K562 (cell line): ENCODE results near the gene PLEKHA6.

Experiments
- BRF2 ChIP-seq: IDR thresholded peaks from 3 replicates; pipeline ENCODE4 v1.6.1; 2011; ENCODE audit warnings: borderline replicate concordance, mild to moderate bottlenecking; ENCODE audit not compliant: insufficient read length, insufficient read depth
- CBX5 ChIP-seq: IDR thresholded peaks from 2 replicates; pipeline ENCODE4 v1.6.1; 2014; ENCODE audit warnings: low read depth, borderline replicate concordance
- CCAR2 ChIP-seq: fragments of 200-400 bp; formaldehyde crosslinking; IDR thresholded peaks from 2 replicates; pipeline ENCODE4 v1.6.1; 2017; ENCODE audit warnings: mild to moderate bottlenecking, low read depth, low read length
- CTCF ChIP-seq, 3 experiments: IDR thresholded peaks in 2 of 3; conservative IDR thresholded peaks in 1 of 3; 2 replicates each; pipeline ENCODE4 v1.5.1; 2011 to 2012; ENCODE audit warnings: low read length in 3 of 3, mild to moderate bottlenecking in 3 of 3, control low read depth in 2 of 3, improper control_type of control experiment in 1 of 3, inconsistent platforms in 1 of 3, low read depth in 1 of 3, mixed read lengths in 1 of 3, moderate library complexity in 1 of 3; ENCODE audit not compliant: insufficient read depth in 2 of 3
- FOXA3 ChIP-seq, 2 experiments: fragments of 450-650 bp in 1 of 2; sonication (generic) in 1 of 2; formaldehyde crosslinking; IDR thresholded peaks in 1 of 2; conservative IDR thresholded peaks in 1 of 2; 2 replicates each; pipeline versions ENCODE4 v1.4.0 to v1.8.0; 2020 to 2022; ENCODE audit warnings: mild to moderate bottlenecking in 2 of 2, missing genetic modification reagents in 1 of 2
- POLR2A ChIP-seq: fragments of 450-650 bp; conservative IDR thresholded peaks from 2 replicates; pipeline ENCODE4 v1.6.1; 2016
- SFPQ ChIP-seq: fragments of 200-400 bp; formaldehyde crosslinking; IDR thresholded peaks from 2 replicates; pipeline ENCODE4 v1.6.1; 2017; ENCODE audit warnings: mild to moderate bottlenecking, low read depth, low read length, moderate library complexity
- THRB ChIP-seq: fragments of 450-650 bp; formaldehyde crosslinking; conservative IDR thresholded peaks from 2 replicates; pipeline ENCODE4 v1.4.0; 2022; ENCODE audit warnings: mild to moderate bottlenecking, missing genetic modification characterization
- ZNF23 ChIP-seq: fragments of 250-450 bp; sonication (Bioruptor Pico); IDR thresholded peaks from 2 replicates; pipeline ENCODE4 v1.4.0; 2020; ENCODE audit warnings: mild to moderate bottlenecking
- ZNF431 ChIP-seq: sonication (generic); formaldehyde crosslinking; IDR thresholded peaks from 2 replicates; pipeline ENCODE4 v1.8.0; 2022; ENCODE audit warnings: mild to moderate bottlenecking, missing genetic modification reagents

GRCh38 chr1:204246876-204247275 lies 112.9 kb downstream of the PLEKHA6 start:
- no peak for TF ChIP-seq BRF2
- no peak for TF ChIP-seq POLR2A
- TF ChIP-seq CTCF (IDR thresholded peaks at IDR 0.05 in 2 of 3, conservative IDR thresholded peaks at IDR 0.05 in 1 of 3; ENCODE audit: insufficient read depth in 2 of 3, low read depth in 1 of 3, low read length in 3 of 3), result no peak
- no peak for TF ChIP-seq CCAR2
- no peak for TF ChIP-seq CBX5
- TF ChIP-seq FOXA3 (CRISPR knock-in tag; conservative IDR thresholded peaks at IDR 0.05 in 1 of 2, IDR thresholded peaks at IDR 0.05 in 1 of 2), result no peak
- no peak for TF ChIP-seq SFPQ
- no peak for TF ChIP-seq ZNF23
- TF ChIP-seq ZNF431 (CRISPR knock-in tag), result no peak
- no peak for TF ChIP-seq THRB (CRISPR knock-in tag)
